ENCODE measurements around the gene THEMIS. TPM values are rescaled to one million over a fixed set of nuclear protein-coding genes. Genes with fewer than 3 reads are reported as not detected.

THEMIS gene
- total RNA-seq, 2 donors from 2014 or later: 0.40 to 1.6 TPM

DNA sequence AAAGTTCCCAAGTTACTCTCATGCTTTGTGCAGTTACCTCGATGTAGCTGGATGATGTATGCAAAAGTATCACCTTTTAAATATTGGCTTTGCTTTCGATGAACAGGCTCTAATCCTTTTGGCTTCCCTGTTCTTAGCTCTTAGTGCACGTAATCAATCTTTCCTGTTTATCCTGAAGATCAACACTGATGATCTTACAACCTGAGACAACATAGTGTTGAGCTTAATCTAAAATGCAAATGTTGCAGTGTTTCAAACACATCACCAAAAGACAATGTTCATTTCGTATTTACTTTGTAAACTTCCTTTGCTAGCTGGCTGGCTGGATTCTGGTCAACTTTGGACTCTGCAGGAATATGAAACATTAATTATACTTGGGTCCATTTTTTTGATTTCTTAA lies 132.1 kb downstream of the THEMIS start:
- Histone ChIP-seq H3K27me3 (replicated peaks; ENCODE audit: insufficient read depth) (no peaks in the 10 kb centered on the region), H3K36me3 (no peaks in the 10 kb centered on the region), H3K4me1 (replicated peaks) (no peaks in the 10 kb centered on the region), H3K4me3 (no peak overlapping the region), H3K27ac (no peak overlapping the region), H3K9me3 (no peaks in the 10 kb centered on the region)
- DNase-seq (ENCODE audit: low spot score): no peak
- TF ChIP-seq CTCF (IDR thresholded peaks at IDR 0.05) (no peak), POLR2A (IDR thresholded peaks at IDR 0.05) (no peak), POLR2AphosphoS5 (IDR thresholded peaks at IDR 0.05) (no peak)
- WGBS: 47% methylated on average over 4 of the region's 4 CpGs
- intact Hi-C loops (cut with DNase I): no loop called here

GRCh38 chr6:127768223-127768622 lies 132.6 kb downstream of the THEMIS start:
- H3K27me3 ChIP-seq (replicated peaks; ENCODE audit: insufficient read depth): no peaks in the 10 kb centered on the region

GRCh38 chr6:127765949-127766348 lies 134.9 kb downstream of the THEMIS start:
- Histone ChIP-seq H3K4me1 (replicated peaks) (no peaks in the 10 kb centered on the region), H3K27ac (no peak overlapping the region), H3K36me3 (no peaks in the 10 kb centered on the region), H3K9me3 (no peaks in the 10 kb centered on the region), H3K27me3 (replicated peaks; ENCODE audit: insufficient read depth) (no peaks in the 10 kb centered on the region), H3K4me3 (no peak overlapping the region)
- TF ChIP-seq POLR2A (IDR thresholded peaks at IDR 0.05) (no peak), CTCF (IDR thresholded peaks at IDR 0.05) (no peak), POLR2AphosphoS5 (IDR thresholded peaks at IDR 0.05) (no peak)
- DNase-seq (ENCODE audit: low spot score): no peak
- WGBS: 95% methylated on average over 2 of the region's 2 CpGs
- intact Hi-C loops (cut with DNase I): no loop called here

More at GRCh38 chr6:127768223-127768622, 132.6 kb downstream of the THEMIS start:
- intact Hi-C loops (cut with DNase I): no loop called here
- Histone ChIP-seq H3K36me3 (no peaks in the 10 kb centered on the region), H3K9me3 (no peaks in the 10 kb centered on the region), H3K27ac (no peak overlapping the region), H3K4me3 (no peak overlapping the region), H3K4me1 (replicated peaks) (no peaks in the 10 kb centered on the region)
- WGBS: 19% methylated on average over 3 of the region's 3 CpGs
- no peak for DNase-seq (ENCODE audit: low spot score)
- TF ChIP-seq POLR2AphosphoS5 (IDR thresholded peaks at IDR 0.05): no peak
- no peak for TF ChIP-seq CTCF (IDR thresholded peaks at IDR 0.05)
- no peak for TF ChIP-seq POLR2A (IDR thresholded peaks at IDR 0.05)

DNA sequence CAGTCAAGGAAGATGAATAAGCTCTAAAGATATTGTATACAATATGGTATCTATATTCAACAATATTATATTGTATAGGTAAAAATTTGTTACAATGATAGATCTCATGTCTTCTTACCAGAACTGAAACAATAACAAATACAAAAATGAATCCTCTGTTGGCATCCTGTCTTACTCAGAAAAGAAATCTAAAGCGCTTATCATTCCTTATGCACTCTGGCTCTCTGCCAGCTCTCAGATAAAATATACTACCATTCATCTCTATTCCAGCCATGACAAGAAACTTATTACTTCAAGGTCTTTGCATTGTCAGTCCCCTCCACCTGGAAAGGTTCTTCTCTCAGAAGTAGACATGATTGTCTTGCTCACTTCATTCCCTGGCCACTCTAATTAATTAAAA lies 138.6 kb downstream of the THEMIS start:
- no peaks in the 10 kb centered on the region for H3K4me1 ChIP-seq (replicated peaks)
- H3K9me3 ChIP-seq: no peaks in the 10 kb centered on the region
- no peaks in the 10 kb centered on the region for H3K27me3 ChIP-seq (replicated peaks; ENCODE audit: insufficient read depth)
- DNase-seq (ENCODE audit: low spot score): no peak
- TF ChIP-seq CTCF (IDR thresholded peaks at IDR 0.05): no peak
- TF ChIP-seq POLR2AphosphoS5 (IDR thresholded peaks at IDR 0.05): no peak
- no peak for TF ChIP-seq POLR2A (IDR thresholded peaks at IDR 0.05)
- WGBS: 81% methylated on average over 1 of the region's 1 CpG
- H3K4me3 ChIP-seq: no peak overlapping the region
- no peaks in the 10 kb centered on the region for H3K36me3 ChIP-seq
- no peak overlapping the region for H3K27ac ChIP-seq
- intact Hi-C loops (cut with DNase I): no loop called here

DNA sequence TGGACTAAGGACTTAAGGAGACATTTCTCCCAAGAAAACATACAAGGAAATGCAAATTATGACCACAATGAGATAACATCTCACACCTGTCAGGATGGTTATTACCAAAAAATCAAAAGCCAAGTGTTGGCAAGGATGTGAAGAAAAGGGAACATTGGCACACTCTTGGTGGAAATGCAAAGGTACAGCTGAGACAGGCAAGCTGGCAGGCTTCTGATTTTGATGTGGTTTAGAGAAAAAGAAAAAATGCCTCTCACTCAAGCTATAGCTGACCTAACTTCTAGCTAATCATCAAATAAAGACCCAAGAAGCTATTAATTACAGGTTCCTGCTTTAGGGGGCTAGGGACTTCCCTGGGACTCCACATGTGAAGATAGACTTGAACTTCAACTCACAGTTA lies 139.8 kb downstream of the THEMIS start:
- H3K36me3 ChIP-seq: no peaks in the 10 kb centered on the region
- DNase-seq (ENCODE audit: low spot score): no peak
- H3K27me3 ChIP-seq (replicated peaks; ENCODE audit: insufficient read depth): no peaks in the 10 kb centered on the region
- TF ChIP-seq CTCF (IDR thresholded peaks at IDR 0.05) (no peak), POLR2AphosphoS5 (IDR thresholded peaks at IDR 0.05) (no peak), POLR2A (IDR thresholded peaks at IDR 0.05) (no peak)
- H3K27ac ChIP-seq: no peak overlapping the region
- intact Hi-C loops (cut with DNase I): no loop called here
- H3K9me3 ChIP-seq: no peaks in the 10 kb centered on the region
- H3K4me1 ChIP-seq (replicated peaks): no peaks in the 10 kb centered on the region
- no peak overlapping the region for H3K4me3 ChIP-seq

Measured in prostate gland (tissue), 2 donors.